Activated CD4-positive, alpha-beta T cell treated with anti-CD3 and anti-CD28 coated beads, Interleukin-2, amount 50 U/mL, for 1 hour (primary cell): Measurements from ENCODE around the gene L1CAM.

Experiments used
- DNase-seq: peaks from one replicate; pipeline ENCODE4 v3.0.0-alpha.2; 2020

The L1CAM gene

GRCh38 chrX:153885968-153886903 lies at the start of gene L1CAM:
Gene L1CAM (minus strand): TSS chrX:153886173. CDS start chrX:153875836, 10,337 bp downstream.
- DNase-seq = peak; percentile 25

- DNase-seq = no peak
Observed at GRCh38 chrX:153935326-153935851, 49.4 kb upstream of the L1CAM start.

GRCh38 chrX:153934762-153935325 lies 48.9 kb upstream of the L1CAM start, which contains the start of gene NAA10:
Gene NAA10 (minus strand): TSS chrX:153935037. CDS start chrX:153934904, 133 bp downstream.
- DNase-seq = peak; percentile 44

GRCh38 chrX:153934148-153934761 lies 48.3 kb upstream of the L1CAM start:
- no peak for DNase-seq

GRCh38 chrX:153933748-153934147 lies 47.8 kb upstream of the L1CAM start:
- DNase-seq = no peak

- no peak for DNase-seq
Observed at GRCh38 chrX:153932220-153932915, 46.4 kb upstream of the L1CAM start.

- no peak for DNase-seq
Observed at GRCh38 chrX:153931748-153932147, 45.8 kb upstream of the L1CAM start.

- DNase-seq = no peak
Observed at GRCh38 chrX:153931151-153931550, 45.2 kb upstream of the L1CAM start.

GRCh38 chrX:153930011-153930910 lies 44.3 kb upstream of the L1CAM start:
- no peak for DNase-seq

GRCh38 chrX:153929576-153929975 lies 43.6 kb upstream of the L1CAM start:
- no peak for DNase-seq

- no peak for DNase-seq
Observed at GRCh38 chrX:153928846-153929245, 42.9 kb upstream of the L1CAM start.

- DNase-seq = peak; percentile 88
Observed at GRCh38 chrX:153927922-153928760, 42.2 kb upstream of the L1CAM start.

GRCh38 chrX:153927672-153927921 lies 41.6 kb upstream of the L1CAM start:
- no peak for DNase-seq

- peak; percentile 63 for DNase-seq
Observed at GRCh38 chrX:153926858-153927671, 41.1 kb upstream of the L1CAM start.

- DNase-seq = no peak
Observed at GRCh38 chrX:153926552-153926857, 40.5 kb upstream of the L1CAM start.

- peak; percentile 22 for DNase-seq
Observed at GRCh38 chrX:153925739-153926551, 40.0 kb upstream of the L1CAM start, which contains the start of gene ARHGAP4. Gene ARHGAP4 (minus strand): TSS chrX:153926264. CDS start chrX:153926202, 62 bp downstream.

GRCh38 chrX:153925387-153925738 lies 39.4 kb upstream of the L1CAM start:
- DNase-seq = no peak

- peak; percentile 39 for DNase-seq
Observed at GRCh38 chrX:153924149-153924861, 38.3 kb upstream of the L1CAM start.
